Stomach (tissue), 4 donors: ENCODE data around the gene CDC25C.

Experiments
- EP300 ChIP-seq: sonication (generic); formaldehyde crosslinking; IDR thresholded peaks from one replicate; pipeline ENCODE4 v1.6.1; 2017; ENCODE audit warnings: antibody characterized with exemption
- TF ChIP-seq, protein P1 (sequence below), 7 experiments: fragments of 450-650 bp in 4 of 7; fragments of 200-600 bp in 3 of 7; sonication (generic) in 3 of 7; IDR thresholded peaks; one replicate each; pipeline ENCODE4 v1.5.1; 2016 to 2019; ENCODE audit warnings: antibody characterized with exemption in 7 of 7, control low read depth in 2 of 7, mild to moderate bottlenecking in 1 of 7

DNA sequence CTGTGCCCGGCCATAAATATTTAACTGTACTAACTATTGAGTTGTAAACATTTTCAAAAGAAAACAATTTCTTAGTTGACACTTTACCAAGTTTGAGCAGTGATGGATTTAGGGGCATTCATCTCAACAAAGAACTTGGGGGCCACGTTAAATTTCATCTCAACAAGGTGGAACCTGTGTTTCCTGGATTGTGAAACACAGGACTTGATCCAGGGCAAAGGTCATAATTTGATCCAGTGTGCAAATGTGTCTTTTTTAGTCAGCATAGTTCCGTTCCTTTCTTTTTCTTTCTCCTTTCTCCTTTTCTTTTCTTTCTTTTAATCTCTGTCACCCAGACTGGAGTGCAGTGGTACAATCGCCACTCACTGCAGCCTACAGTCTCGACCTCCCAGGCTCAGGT, 60.3 kb downstream of the CDC25C start:
- TF ChIP-seq, protein P1, sequence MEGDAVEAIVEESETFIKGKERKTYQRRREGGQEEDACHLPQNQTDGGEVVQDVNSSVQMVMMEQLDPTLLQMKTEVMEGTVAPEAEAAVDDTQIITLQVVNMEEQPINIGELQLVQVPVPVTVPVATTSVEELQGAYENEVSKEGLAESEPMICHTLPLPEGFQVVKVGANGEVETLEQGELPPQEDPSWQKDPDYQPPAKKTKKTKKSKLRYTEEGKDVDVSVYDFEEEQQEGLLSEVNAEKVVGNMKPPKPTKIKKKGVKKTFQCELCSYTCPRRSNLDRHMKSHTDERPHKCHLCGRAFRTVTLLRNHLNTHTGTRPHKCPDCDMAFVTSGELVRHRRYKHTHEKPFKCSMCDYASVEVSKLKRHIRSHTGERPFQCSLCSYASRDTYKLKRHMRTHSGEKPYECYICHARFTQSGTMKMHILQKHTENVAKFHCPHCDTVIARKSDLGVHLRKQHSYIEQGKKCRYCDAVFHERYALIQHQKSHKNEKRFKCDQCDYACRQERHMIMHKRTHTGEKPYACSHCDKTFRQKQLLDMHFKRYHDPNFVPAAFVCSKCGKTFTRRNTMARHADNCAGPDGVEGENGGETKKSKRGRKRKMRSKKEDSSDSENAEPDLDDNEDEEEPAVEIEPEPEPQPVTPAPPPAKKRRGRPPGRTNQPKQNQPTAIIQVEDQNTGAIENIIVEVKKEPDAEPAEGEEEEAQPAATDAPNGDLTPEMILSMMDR (IDR thresholded peaks at IDR 0.05): no peak
- no peak for TF ChIP-seq EP300
